ENCODE results near the gene ARPC5. TPM values are rescaled to one million over a fixed set of nuclear protein-coding genes. Genes with fewer than 3 reads are reported as not detected.

The ARPC5 gene
- total RNA-seq, 1 experiment from 2014 or later, result 104 TPM

- no peaks in the 10 kb centered on the region; the same call in 1 of the 2 replicates for H3K27me3 ChIP-seq (ENCODE audit: control insufficient read depth, insufficient read depth, low read length)
- H3K4me3 ChIP-seq (ENCODE audit: low read depth in 2 of 2, low read length in 2 of 2), result no peak overlapping the region
- TF ChIP-seq POLR2AphosphoS5 (IDR thresholded peaks at IDR 0.05; ENCODE audit: low read depth, low read length), result no peak
- TF ChIP-seq CTCF (IDR thresholded peaks at IDR 0.05), result no peak
- no peak for TF ChIP-seq REST (IDR thresholded peaks at IDR 0.05; ENCODE audit: insufficient read depth in 1 of 2, low read depth in 2 of 2, low read length in 1 of 2)
- TF ChIP-seq TCF7L2 (IDR thresholded peaks at IDR 0.05; ENCODE audit: low read depth, low read length), result no peak
- no peak for TF ChIP-seq SIN3A (IDR thresholded peaks at IDR 0.05; ENCODE audit: borderline replicate concordance, insufficient read depth, low read depth, low read length)
- H3K36me3 ChIP-seq (ENCODE audit: control insufficient read depth, insufficient read depth, low read length), result no peaks in the 10 kb centered on the region
- no peak overlapping the region for H3K27ac ChIP-seq (ENCODE audit: low read length)
- ChIA-PET CTCF (no interaction called here), POLR2A (no interaction called here)
- no peaks in the 10 kb centered on the region for H3K4me1 ChIP-seq (ENCODE audit: control insufficient read depth, insufficient read depth, low read length)
- H3K9me3 ChIP-seq (ENCODE audit: control insufficient read depth, insufficient read depth, low read depth, low read length), result no peaks in the 10 kb centered on the region
- in situ Hi-C loops (cut with HindIII; ENCODE audit: low pct_unique_long_range_greater_than_20kb, low sequenced_read_pairs) (no loop called here), intact Hi-C loops (cut with micrococcal nuclease; ENCODE audit: unreplicated experiment) (no loop called here)
- no TSS peak for BruUV-seq (replicated peaks)
- DNase-seq (ENCODE audit: low read depth, low spot score) (no peak), ATAC-seq (no peak)
Observed at GRCh38 chr1:183678819-183679218, 43.2 kb upstream of the ARPC5 start.

- intact Hi-C loops (cut with micrococcal nuclease; ENCODE audit: unreplicated experiment), result no loop called here
- no peak for ATAC-seq
- POLR2A ChIA-PET, result no interaction called here
Observed at GRCh38 chr1:183676586-183677189, 41.1 kb upstream of the ARPC5 start.

GRCh38 chr1:183675883-183676585 lies 40.5 kb upstream of the ARPC5 start:
- no peak overlapping the region for H3K4me3 ChIP-seq (ENCODE audit: low read depth in 2 of 2, low read length in 2 of 2)
- H3K36me3 ChIP-seq (ENCODE audit: control insufficient read depth, insufficient read depth, low read length), result no peaks in the 10 kb centered on the region
- ATAC-seq, result no peak
- H3K27me3 ChIP-seq (ENCODE audit: control insufficient read depth, insufficient read depth, low read length), result no peaks in the 10 kb centered on the region; the same call in 1 of the 2 replicates
- in situ Hi-C loops (cut with HindIII; ENCODE audit: low pct_unique_long_range_greater_than_20kb, low sequenced_read_pairs), result no loop called here
- H3K27ac ChIP-seq (ENCODE audit: low read length), result no peak overlapping the region
- no TSS peak for BruUV-seq (replicated peaks)
- no peaks in the 10 kb centered on the region for H3K4me1 ChIP-seq (ENCODE audit: control insufficient read depth, insufficient read depth, low read length)
- POLR2A ChIA-PET, result no interaction called here
- intact Hi-C loops (cut with micrococcal nuclease; ENCODE audit: unreplicated experiment), result no loop called here
- no peak for TF ChIP-seq REST (IDR thresholded peaks at IDR 0.05; ENCODE audit: insufficient read depth in 1 of 2, low read depth in 2 of 2, low read length in 1 of 2)
- TF ChIP-seq TCF7L2 (IDR thresholded peaks at IDR 0.05; ENCODE audit: low read depth, low read length), result no peak
- no peak for TF ChIP-seq SIN3A (IDR thresholded peaks at IDR 0.05; ENCODE audit: borderline replicate concordance, insufficient read depth, low read depth, low read length)
- no peak for TF ChIP-seq CTCF (IDR thresholded peaks at IDR 0.05)
- TF ChIP-seq POLR2AphosphoS5 (IDR thresholded peaks at IDR 0.05; ENCODE audit: low read depth, low read length), result no peak
- no peak for DNase-seq (ENCODE audit: low read depth, low spot score)
- CTCF ChIA-PET, result no interaction called here
- no peaks in the 10 kb centered on the region for H3K9me3 ChIP-seq (ENCODE audit: control insufficient read depth, insufficient read depth, low read depth, low read length)

More at GRCh38 chr1:183676586-183677189, 41.1 kb upstream of the ARPC5 start:
- Histone ChIP-seq H3K4me3 (ENCODE audit: low read depth in 2 of 2, low read length in 2 of 2) (no peak overlapping the region), H3K27ac (ENCODE audit: low read length) (no peak overlapping the region), H3K4me1 (ENCODE audit: control insufficient read depth, insufficient read depth, low read length) (no peaks in the 10 kb centered on the region), H3K9me3 (ENCODE audit: control insufficient read depth, insufficient read depth, low read depth, low read length) (no peaks in the 10 kb centered on the region), H3K36me3 (ENCODE audit: control insufficient read depth, insufficient read depth, low read length) (no peaks in the 10 kb centered on the region), H3K27me3 (ENCODE audit: control insufficient read depth, insufficient read depth, low read length) (no peaks in the 10 kb centered on the region; the same call in 1 of the 2 replicates)
- no peak for DNase-seq (ENCODE audit: low read depth, low spot score)
- in situ Hi-C loops (cut with HindIII; ENCODE audit: low pct_unique_long_range_greater_than_20kb, low sequenced_read_pairs), result no loop called here
- CTCF ChIA-PET, result no interaction called here
- BruUV-seq (replicated peaks), result no TSS peak
- TF ChIP-seq SIN3A (IDR thresholded peaks at IDR 0.05; ENCODE audit: borderline replicate concordance, insufficient read depth, low read depth, low read length), result no peak
